IMR-90 (cell line): ENCODE data around the gene DGKB.

Source experiments
- CEBPB ChIP-seq: IDR thresholded peaks from 2 replicates; pipeline ENCODE4 v1.6.1; 2012; ENCODE audit warnings: low read depth, low read length, improper control_type of control experiment
- CHD1 ChIP-seq: IDR thresholded peaks from 2 replicates; pipeline ENCODE4 v1.6.1; 2012; ENCODE audit warnings: low read depth, low read length, improper control_type of control experiment
- FOS ChIP-seq: fragments of 150-350 bp; IDR thresholded peaks from 2 replicates; pipeline ENCODE4 v1.6.1; 2016; ENCODE audit warnings: low read depth, low read length
- MAZ ChIP-seq: IDR thresholded peaks from 2 replicates; pipeline ENCODE4 v1.6.1; 2012; ENCODE audit warnings: low read depth, mild to moderate bottlenecking, low read length, improper control_type of control experiment, moderate library complexity, borderline replicate concordance
- MXI1 ChIP-seq: IDR thresholded peaks from 2 replicates; pipeline ENCODE4 v1.6.1; 2012; ENCODE audit warnings: low read depth, mild to moderate bottlenecking, low read length, moderate library complexity, borderline replicate concordance
- NFE2L2 ChIP-seq: fragments of 150-350 bp; IDR thresholded peaks from 2 replicates; pipeline ENCODE4 v1.6.1; 2016; ENCODE audit warnings: low read depth, mild to moderate bottlenecking, low read length
- POLR2A ChIP-seq: IDR thresholded peaks from 2 replicates; pipeline ENCODE4 v1.6.1; 2012; ENCODE audit warnings: mild to moderate bottlenecking, low read depth, low read length
- RAD21 ChIP-seq: IDR thresholded peaks from 2 replicates; pipeline ENCODE4 v1.6.1; 2012; ENCODE audit warnings: low read length, improper control_type of control experiment
- RFX5 ChIP-seq: IDR thresholded peaks from 2 replicates; pipeline ENCODE4 v1.8.0; 2012; ENCODE audit warnings: low read depth, mild to moderate bottlenecking, low read length, moderate library complexity
- TF ChIP-seq, protein P1 (sequence below): fragments of 150-350 bp; IDR thresholded peaks from 2 replicates; pipeline ENCODE4 v1.6.1; 2016; ENCODE audit warnings: low read depth, mild to moderate bottlenecking, low read length, moderate library complexity, borderline replicate concordance
- TF ChIP-seq, protein P2 (sequence below): conservative IDR thresholded peaks from 2 replicates; pipeline ENCODE4 v1.5.1; 2012; ENCODE audit warnings: mild to moderate bottlenecking, low read depth, low read length, improper control_type of control experiment

DNA sequence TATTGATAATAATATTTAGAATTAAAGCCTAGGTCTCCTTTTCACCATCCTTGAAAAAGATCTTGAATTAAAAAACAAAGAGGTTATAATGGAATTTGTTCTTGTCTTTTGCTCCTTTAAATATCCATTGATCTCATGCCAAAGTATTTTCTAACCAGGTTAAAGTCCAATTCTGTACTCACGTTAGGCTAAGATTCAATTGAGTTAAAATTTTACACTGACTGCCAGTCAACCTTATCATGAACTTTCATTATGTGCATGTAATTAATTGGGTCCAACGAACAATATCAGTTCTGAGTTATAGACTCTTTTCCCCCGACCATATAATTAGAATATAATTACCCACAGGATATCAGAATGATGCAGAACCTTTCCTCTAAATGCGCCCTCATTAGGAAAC lies 266.6 kb downstream of the DGKB start:
- TF ChIP-seq, protein P1, sequence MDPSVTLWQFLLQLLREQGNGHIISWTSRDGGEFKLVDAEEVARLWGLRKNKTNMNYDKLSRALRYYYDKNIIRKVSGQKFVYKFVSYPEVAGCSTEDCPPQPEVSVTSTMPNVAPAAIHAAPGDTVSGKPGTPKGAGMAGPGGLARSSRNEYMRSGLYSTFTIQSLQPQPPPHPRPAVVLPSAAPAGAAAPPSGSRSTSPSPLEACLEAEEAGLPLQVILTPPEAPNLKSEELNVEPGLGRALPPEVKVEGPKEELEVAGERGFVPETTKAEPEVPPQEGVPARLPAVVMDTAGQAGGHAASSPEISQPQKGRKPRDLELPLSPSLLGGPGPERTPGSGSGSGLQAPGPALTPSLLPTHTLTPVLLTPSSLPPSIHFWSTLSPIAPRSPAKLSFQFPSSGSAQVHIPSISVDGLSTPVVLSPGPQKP = no peak
- TF ChIP-seq POLR2A = no peak
- TF ChIP-seq MAZ = no peak
- TF ChIP-seq, protein P2, sequence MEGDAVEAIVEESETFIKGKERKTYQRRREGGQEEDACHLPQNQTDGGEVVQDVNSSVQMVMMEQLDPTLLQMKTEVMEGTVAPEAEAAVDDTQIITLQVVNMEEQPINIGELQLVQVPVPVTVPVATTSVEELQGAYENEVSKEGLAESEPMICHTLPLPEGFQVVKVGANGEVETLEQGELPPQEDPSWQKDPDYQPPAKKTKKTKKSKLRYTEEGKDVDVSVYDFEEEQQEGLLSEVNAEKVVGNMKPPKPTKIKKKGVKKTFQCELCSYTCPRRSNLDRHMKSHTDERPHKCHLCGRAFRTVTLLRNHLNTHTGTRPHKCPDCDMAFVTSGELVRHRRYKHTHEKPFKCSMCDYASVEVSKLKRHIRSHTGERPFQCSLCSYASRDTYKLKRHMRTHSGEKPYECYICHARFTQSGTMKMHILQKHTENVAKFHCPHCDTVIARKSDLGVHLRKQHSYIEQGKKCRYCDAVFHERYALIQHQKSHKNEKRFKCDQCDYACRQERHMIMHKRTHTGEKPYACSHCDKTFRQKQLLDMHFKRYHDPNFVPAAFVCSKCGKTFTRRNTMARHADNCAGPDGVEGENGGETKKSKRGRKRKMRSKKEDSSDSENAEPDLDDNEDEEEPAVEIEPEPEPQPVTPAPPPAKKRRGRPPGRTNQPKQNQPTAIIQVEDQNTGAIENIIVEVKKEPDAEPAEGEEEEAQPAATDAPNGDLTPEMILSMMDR = no peak
- no peak for TF ChIP-seq CEBPB
- no peak for TF ChIP-seq RAD21
- no peak for TF ChIP-seq FOS
- no peak for TF ChIP-seq NFE2L2
- TF ChIP-seq CHD1 = no peak
- TF ChIP-seq MXI1 = no peak
- TF ChIP-seq RFX5 = no peak
